GM19351 (cell line): ENCODE results near the gene GLYATL1.
"Not testable (repeated sequence)": the region's sequence is repeated elsewhere in the genome, so short reads cannot be mapped to it uniquely, and the experiment has no call there.

Source experiments
- ATAC-seq: cut with Tn5 transposase; IDR thresholded peaks from one replicate; pipeline ENCODE4 v1.9.1; 2021; ENCODE audit warnings: mild to moderate bottlenecking, moderate library complexity; ENCODE audit not compliant: unreplicated experiment

GLYATL1 gene

DNA sequence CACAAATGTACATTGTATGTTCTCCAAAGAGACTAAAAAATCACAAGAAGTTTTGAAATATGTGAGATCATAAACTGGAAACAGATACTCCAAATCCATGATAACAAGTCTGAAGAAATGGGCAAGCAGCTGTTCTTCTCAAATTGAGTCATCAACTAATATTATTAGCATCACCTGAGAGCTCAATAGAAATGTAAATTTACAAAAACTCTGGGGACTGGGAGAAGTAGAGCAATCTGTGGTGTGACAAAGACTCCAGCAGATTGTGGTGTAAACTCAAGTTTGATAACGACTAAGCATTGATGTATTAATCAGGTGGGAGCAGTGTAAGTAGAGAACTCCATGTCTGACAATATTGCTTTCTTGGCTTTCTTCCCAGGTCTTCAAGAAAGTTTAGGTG lies 53.2 kb downstream of the GLYATL1 start:
- peak; percentile 80 for ATAC-seq

DNA sequence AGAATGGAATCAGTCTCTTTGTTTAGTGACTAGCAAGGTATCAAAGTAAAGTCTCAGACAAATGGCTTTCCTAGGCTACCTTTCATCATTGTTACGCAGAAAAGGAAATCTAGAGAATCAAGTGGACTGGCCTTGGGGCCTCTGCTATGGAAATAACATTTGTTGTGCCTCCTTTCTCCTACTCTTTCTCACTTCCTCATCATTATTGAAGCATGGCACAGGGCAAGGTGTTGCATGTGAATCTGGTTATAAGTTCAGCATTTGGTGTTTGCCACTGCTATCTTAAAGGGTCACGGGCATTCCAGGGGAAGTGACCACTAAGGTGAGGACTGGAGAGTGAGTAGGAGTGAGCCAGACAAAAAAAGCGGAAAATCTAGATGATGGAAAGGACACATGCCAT lies 54.9 kb downstream of the GLYATL1 start:
- no peak for ATAC-seq

- ATAC-seq = peak; percentile 9
These were observed 59.4 kb downstream of the GLYATL1 start for GRCh38 chr11:58998480-58999290.

DNA sequence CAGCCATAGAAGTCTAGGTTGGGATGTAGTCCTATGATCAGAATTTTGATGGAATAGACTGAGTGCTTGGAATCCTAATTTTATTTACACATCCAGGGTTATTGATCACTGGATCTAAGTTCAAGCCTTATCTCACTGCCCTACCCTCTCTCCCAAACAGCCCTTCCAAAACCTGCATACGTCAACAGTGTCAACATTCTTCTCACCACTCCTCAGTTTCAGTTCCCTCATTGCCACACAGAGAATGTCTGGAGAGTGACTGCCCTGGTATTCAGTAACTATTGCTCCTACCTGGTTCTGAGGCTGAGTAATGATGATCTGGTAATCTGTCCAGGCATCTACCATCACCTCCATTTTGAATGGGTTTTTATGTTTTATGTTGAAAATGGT lies 60.0 kb downstream of the GLYATL1 start:
- ATAC-seq = peak; percentile 96

DNA sequence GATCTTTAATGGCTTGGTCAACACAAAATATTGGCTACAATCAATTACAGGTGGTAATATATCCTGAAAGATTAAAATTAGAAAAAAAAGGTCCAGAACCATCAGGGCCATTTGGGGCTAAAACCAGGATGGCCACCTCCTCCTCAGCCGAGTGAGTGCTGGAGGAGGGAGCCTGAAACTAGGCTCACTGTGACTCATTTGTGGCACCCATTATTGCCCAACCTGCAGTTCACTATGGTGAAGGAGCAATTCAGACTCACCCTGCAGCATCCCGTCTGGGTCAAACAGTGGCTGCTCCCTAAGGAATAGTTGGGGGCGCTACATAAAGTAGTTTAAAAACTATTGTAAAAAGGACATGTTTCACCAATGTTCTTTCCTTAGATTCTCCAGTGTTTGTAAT lies 60.7 kb downstream of the GLYATL1 start:
- ATAC-seq = no peak

DNA sequence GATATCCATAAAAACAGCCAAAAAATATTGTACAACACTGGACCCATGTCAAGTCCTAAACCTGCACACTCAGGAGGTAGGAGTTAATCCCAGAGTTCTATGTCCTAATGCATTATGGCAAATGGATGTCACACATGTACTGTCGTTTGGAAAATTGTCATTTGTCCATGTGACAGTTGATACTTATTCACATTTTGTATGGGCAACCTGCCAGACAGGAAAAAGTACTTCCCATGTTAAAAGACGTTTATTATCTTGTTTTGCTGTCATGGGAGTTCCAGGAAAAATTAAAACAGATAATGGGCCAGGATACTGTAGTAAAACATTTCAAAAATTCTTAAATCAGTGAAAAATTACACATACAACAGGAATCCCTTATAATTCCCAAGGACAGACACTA lies 62.7 kb downstream of the GLYATL1 start:
- ATAC-seq = not testable (repeated sequence)
